Endothelial cell of umbilical vein (primary cell): ENCODE measurements around the gene AEBP1. TPM values are rescaled to one million over a fixed set of nuclear protein-coding genes. Genes with fewer than 3 reads are reported as not detected.

Experiments used
- BruUV-seq: library from RNA; stranded (reverse); fragments of 400-500 nt; replicated peaks from 2 replicates; lab custom pipeline; 2021; lab: Mats Ljungman, UMichigan
- CTCF ChIA-PET: fragments of 300-600, 350-600 bp; sonication (Branson Sonifier 250); formaldehyde crosslinking; loops from one replicate; lab custom pipeline; 2021; ENCODE audit warnings: antibody characterized with exemption, inconsistent platforms; lab: Charles Lee
- POLR2A ChIA-PET: fragments of 300-600, 350-600 bp; sonication (Branson Sonifier 250); formaldehyde crosslinking; loops from one replicate; lab custom pipeline; 2021; ENCODE audit warnings: antibody characterized with exemption, inconsistent platforms; lab: Charles Lee
- DNase-seq: peaks from one replicate; pipeline ENCODE4 v3.0.0-alpha.2; 2011; ENCODE audit warnings: low read depth, low spot score
- FAIRE-seq: peaks from 2 replicates; lab custom pipeline; 2011; peaks lifted over from hg19 to GRCh38; lab: Jason Lieb, UNC
- H2AFZ ChIP-seq: 2 replicates; pipeline ENCODE4 v1.6.0; 2012; ENCODE audit warnings: low read depth, low read length, control low read depth, inconsistent platforms
- H3K27ac ChIP-seq: 2 replicates; pipeline ENCODE4 v1.5.1; 2011; ENCODE audit warnings: low read depth, mild to moderate bottlenecking, control low read depth, low read length, moderate library complexity; ENCODE audit not compliant: insufficient read depth
- H3K27me3 ChIP-seq, 2 experiments: 2 replicates each; pipeline versions ENCODE4 v1.6.0 to v1.6.1; 2011; ENCODE audit warnings: low read length in 2 of 2, mixed read lengths in 1 of 2; ENCODE audit not compliant: control insufficient read depth in 2 of 2, insufficient read depth in 2 of 2
- H3K36me3 ChIP-seq, 2 experiments: 2 replicates in 1 of 2; 3 replicates in 1 of 2; pipeline ENCODE4 v1.5.1; 2011; ENCODE audit warnings: low read length in 2 of 2, mild to moderate bottlenecking in 1 of 2, moderate library complexity in 1 of 2; ENCODE audit not compliant: control insufficient read depth in 2 of 2, insufficient read depth in 2 of 2; ENCODE audit errors: extremely low read depth in 1 of 2
- H3K4me1 ChIP-seq: 3 replicates; pipeline ENCODE4 v1.5.1; 2011; ENCODE audit warnings: mild to moderate bottlenecking, low read length; ENCODE audit not compliant: control insufficient read depth, insufficient read depth; ENCODE audit errors: extremely low read depth
- H3K4me2 ChIP-seq: 2 replicates; pipeline ENCODE4 v1.6.1; 2011; ENCODE audit warnings: low read length, control low read depth, mixed read lengths; ENCODE audit not compliant: insufficient read depth
- H3K4me3 ChIP-seq, 3 experiments: fragments of 200-600 bp in 1 of 3; sonication (generic), shearing (Covaris generic) in 1 of 3; replicated peaks in 1 of 3; 2 replicates each; pipeline ENCODE4 v1.5.1; 2011 to 2016; ENCODE audit warnings: control low read depth in 3 of 3, low read length in 3 of 3, mild to moderate bottlenecking in 2 of 3, inconsistent platforms in 1 of 3, low read depth in 1 of 3, moderate library complexity in 1 of 3; ENCODE audit not compliant: insufficient read depth in 1 of 3
- H3K79me2 ChIP-seq: 2 replicates; pipeline ENCODE4 v1.6.0; 2012; ENCODE audit warnings: low read length, inconsistent platforms; ENCODE audit not compliant: control insufficient read depth, insufficient read depth
- H3K9ac ChIP-seq: replicated peaks from 2 replicates; pipeline ENCODE3; 2011; ENCODE audit warnings: low read length, control low read depth; ENCODE audit not compliant: insufficient read depth; ENCODE audit errors: extremely low read depth
- H3K9me1 ChIP-seq: replicated peaks from 3 replicates; pipeline ENCODE4 v1.6.0; 2011; ENCODE audit warnings: mild to moderate bottlenecking, low read length; ENCODE audit not compliant: control insufficient read depth, insufficient read depth; ENCODE audit errors: extremely low read depth
- H3K9me3 ChIP-seq: replicated peaks from 2 replicates; pipeline ENCODE4 v1.5.1; 2012; ENCODE audit warnings: low read length, inconsistent platforms; ENCODE audit not compliant: control insufficient read depth, insufficient read depth
- H4K20me1 ChIP-seq: replicated peaks from 2 replicates; pipeline ENCODE3; 2011; ENCODE audit warnings: mild to moderate bottlenecking, low read length; ENCODE audit not compliant: control insufficient read depth, insufficient read depth; ENCODE audit errors: extremely low read depth
- CTCF ChIP-seq, 2 donors: IDR thresholded peaks; 1 replicate in 1 of 2; 2 replicates in 1 of 2; pipeline ENCODE4 v1.5.1; 2011; ENCODE audit warnings: low read length in 2 of 2, mild to moderate bottlenecking in 2 of 2, moderate library complexity in 2 of 2, control low read depth in 1 of 2, inconsistent platforms in 1 of 2, low read depth in 1 of 2; ENCODE audit not compliant: insufficient read depth in 1 of 2; ENCODE audit errors: extremely low read depth in 1 of 2
- EZH2 ChIP-seq: IDR thresholded peaks from 2 replicates; pipeline ENCODE4 v1.6.1; 2012; ENCODE audit warnings: borderline replicate concordance, low read depth, mild to moderate bottlenecking, moderate library complexity, low read length, inconsistent platforms; ENCODE audit not compliant: severe bottlenecking
- FOS ChIP-seq: IDR thresholded peaks from 2 replicates; pipeline ENCODE4 v1.6.1; 2011; ENCODE audit warnings: mild to moderate bottlenecking, low read length, moderate library complexity, borderline replicate concordance; ENCODE audit not compliant: insufficient read depth
- GATA2 ChIP-seq: IDR thresholded peaks from 2 replicates; pipeline ENCODE4 v1.7.0; 2011; ENCODE audit warnings: low read depth, mild to moderate bottlenecking, moderate library complexity, mixed read lengths, low read length; ENCODE audit not compliant: insufficient read length, insufficient read depth
- JUN ChIP-seq: IDR thresholded peaks from 2 replicates; pipeline ENCODE4 v1.6.1; 2011; ENCODE audit warnings: borderline replicate concordance, low read depth; ENCODE audit not compliant: insufficient read length, insufficient read depth
- MAX ChIP-seq: IDR thresholded peaks from 2 replicates; pipeline ENCODE4 v1.6.1; 2011; ENCODE audit not compliant: insufficient read depth, insufficient read length
- MYC ChIP-seq: IDR thresholded peaks from one replicate; pipeline ENCODE4 v1.6.1; 2011; ENCODE audit warnings: mild to moderate bottlenecking, low read depth, low read length
- POLR2A ChIP-seq: IDR thresholded peaks from 2 replicates; pipeline ENCODE4 v1.6.1; 2012; ENCODE audit warnings: low read depth, mild to moderate bottlenecking, control low read depth, low read length
- POLR2AphosphoS5 ChIP-seq: IDR thresholded peaks from 2 replicates; pipeline ENCODE4 v1.6.1; 2012; ENCODE audit warnings: low read depth, mild to moderate bottlenecking, control low read depth, low read length, moderate library complexity; ENCODE audit not compliant: insufficient read depth
- dilution Hi-C: fragments of 300-500 bp; cut with MboI; formaldehyde crosslinking; loops from one replicate; pipeline ENCODE4 v1.15.0; 2019; ENCODE audit warnings: low sequenced_read_pairs; ENCODE audit not compliant: extremely low pct_ligation_motif_present
- intact Hi-C: fragments of 100-400 bp; cut with micrococcal nuclease; formaldehyde crosslinking; loops from one replicate; pipeline ENCODE4 v1.10.0; 2022
- polyA plus RNA-seq, 4 experiments: library from polyadenylated mRNA; depleted of rRNA in 3 of 4; stranded (reverse) in 3 of 4; unstranded in 1 of 4; fragments of >200 nt; gene quantifications; 2 replicates each; pipeline versions ENCODE4 v1.2.1 to v1.2.3, GENCODE V29; 2011 to 2012; ENCODE audit warnings: missing spikeins in 1 of 4
- total RNA-seq: library from RNA; stranded (reverse); gene quantifications from 2 replicates; pipeline ENCODE4 v1.2.3, GENCODE V29; 2021

Gene AEBP1
- total and polyA plus RNA-seq, 2 donors (not counting 3 experiments of a cell fraction or from before 2014, with no cell fraction given): 20.6 to 48.0 TPM

- FAIRE-seq: no peak
- BruUV-seq: no TSS peak
- DNase-seq: no peak
- intact Hi-C loops: no loop called here
- POLR2A ChIA-PET: no interaction called here
- H3K4me3 ChIP-seq: no peak overlapping the region
- H4K20me1 ChIP-seq: no peaks in the 10 kb centered on the region
- H3K9ac ChIP-seq: no peak overlapping the region
- no peaks in the 10 kb centered on the region for H3K79me2 ChIP-seq
- CTCF ChIA-PET: interaction anchor here (1.1 kb wide), 1 partner anchor 107 kb away, joined by 3 read pairs; no protein-coding TSS in a partner anchor
- dilution Hi-C loops: no loop called here
- H3K4me1 ChIP-seq: no peaks in the 10 kb centered on the region
- no peaks in the 10 kb centered on the region for H3K36me3 ChIP-seq
- H3K9me1 ChIP-seq: no peaks in the 10 kb centered on the region
- H3K27me3 ChIP-seq: peaks cover 29% of the 10 kb centered on the region in 2 experiments
- H3K4me2 ChIP-seq: no peak overlapping the region
- TF ChIP-seq POLR2AphosphoS5 (no peak), MAX (no peak), POLR2A (no peak), EZH2 (no peak), JUN (no peak), FOS (no peak), MYC (no peak), GATA2 (no peak), CTCF (IDR thresholded peaks at IDR 0.05; ENCODE audit: extremely low read depth in 1 of 2, insufficient read depth in 1 of 2, low read depth in 1 of 2, low read length in 2 of 2) (no peak)
- H2AFZ ChIP-seq: peak overlapping the region; percentile 7
- H3K9me3 ChIP-seq: no peaks in the 10 kb centered on the region
- no peak overlapping the region for H3K27ac ChIP-seq
These were observed 40.9 kb downstream of the AEBP1 start for GRCh38 chr7:44144968-44145478.
